ENCODE measurements around the gene SUCLG2. TPM values are rescaled to one million over a fixed set of nuclear protein-coding genes. Genes with fewer than 3 reads are reported as not detected.
"Not testable (repeated sequence)": the region's sequence is repeated elsewhere in the genome, so short reads cannot be mapped to it uniquely, and the experiment has no call there.

Gene SUCLG2
- total RNA-seq, 1 donor from 2014 or later = 53.8 TPM

- H3K36me3 ChIP-seq = peaks cover 5% of the 10 kb centered on the region
- H3K4me3 ChIP-seq = no peak overlapping the region
- H3K4me1 ChIP-seq = no peaks in the 10 kb centered on the region
- no peaks in the 10 kb centered on the region for H3K27me3 ChIP-seq
- TF ChIP-seq, protein P1, sequence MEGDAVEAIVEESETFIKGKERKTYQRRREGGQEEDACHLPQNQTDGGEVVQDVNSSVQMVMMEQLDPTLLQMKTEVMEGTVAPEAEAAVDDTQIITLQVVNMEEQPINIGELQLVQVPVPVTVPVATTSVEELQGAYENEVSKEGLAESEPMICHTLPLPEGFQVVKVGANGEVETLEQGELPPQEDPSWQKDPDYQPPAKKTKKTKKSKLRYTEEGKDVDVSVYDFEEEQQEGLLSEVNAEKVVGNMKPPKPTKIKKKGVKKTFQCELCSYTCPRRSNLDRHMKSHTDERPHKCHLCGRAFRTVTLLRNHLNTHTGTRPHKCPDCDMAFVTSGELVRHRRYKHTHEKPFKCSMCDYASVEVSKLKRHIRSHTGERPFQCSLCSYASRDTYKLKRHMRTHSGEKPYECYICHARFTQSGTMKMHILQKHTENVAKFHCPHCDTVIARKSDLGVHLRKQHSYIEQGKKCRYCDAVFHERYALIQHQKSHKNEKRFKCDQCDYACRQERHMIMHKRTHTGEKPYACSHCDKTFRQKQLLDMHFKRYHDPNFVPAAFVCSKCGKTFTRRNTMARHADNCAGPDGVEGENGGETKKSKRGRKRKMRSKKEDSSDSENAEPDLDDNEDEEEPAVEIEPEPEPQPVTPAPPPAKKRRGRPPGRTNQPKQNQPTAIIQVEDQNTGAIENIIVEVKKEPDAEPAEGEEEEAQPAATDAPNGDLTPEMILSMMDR (IDR thresholded peaks at IDR 0.05) = no peak
- intact Hi-C loops (cut with DNase I) = no loop called here
- ATAC-seq (no peak), DNase-seq (no peak)
- H3K9me3 ChIP-seq = no peaks in the 10 kb centered on the region
- H3K27ac ChIP-seq = no peak overlapping the region
These were observed 96.5 kb downstream of the SUCLG2 start for GRCh38 chr3:67557848-67558355.

- DNase-seq (no peak), ATAC-seq (no peak)
- Histone ChIP-seq H3K27ac (no peak overlapping the region), H3K36me3 (no peaks in the 10 kb centered on the region), H3K4me3 (no peak overlapping the region), H3K4me1 (no peaks in the 10 kb centered on the region), H3K27me3 (no peaks in the 10 kb centered on the region), H3K9me3 (no peaks in the 10 kb centered on the region)
- TF ChIP-seq, protein P1 (IDR thresholded peaks at IDR 0.05) = no peak
- intact Hi-C loops (cut with DNase I) = no loop called here
These were observed 102.9 kb downstream of the SUCLG2 start for GRCh38 chr3:67551361-67552016.

- Histone ChIP-seq H3K27me3 (no peaks in the 10 kb centered on the region), H3K4me3 (no peak overlapping the region), H3K36me3 (no peaks in the 10 kb centered on the region), H3K4me1 (no peaks in the 10 kb centered on the region), H3K9me3 (no peaks in the 10 kb centered on the region), H3K27ac (no peak overlapping the region)
- TF ChIP-seq, protein P1 (IDR thresholded peaks at IDR 0.05) = no peak
- DNase-seq = no peak
- no peak for ATAC-seq
- intact Hi-C loops (cut with DNase I) = no loop called here
These were observed 103.9 kb downstream of the SUCLG2 start for GRCh38 chr3:67550541-67550940.

- H3K27me3 ChIP-seq; DNase-seq; H3K4me1 ChIP-seq; intact Hi-C loops (cut with DNase I); H3K27ac ChIP-seq; H3K4me3 ChIP-seq; H3K36me3 ChIP-seq; ATAC-seq; H3K9me3 ChIP-seq: not testable (repeated sequence)
These were observed 111.7 kb downstream of the SUCLG2 start for GRCh38 chr3:67542502-67543250.

DNA sequence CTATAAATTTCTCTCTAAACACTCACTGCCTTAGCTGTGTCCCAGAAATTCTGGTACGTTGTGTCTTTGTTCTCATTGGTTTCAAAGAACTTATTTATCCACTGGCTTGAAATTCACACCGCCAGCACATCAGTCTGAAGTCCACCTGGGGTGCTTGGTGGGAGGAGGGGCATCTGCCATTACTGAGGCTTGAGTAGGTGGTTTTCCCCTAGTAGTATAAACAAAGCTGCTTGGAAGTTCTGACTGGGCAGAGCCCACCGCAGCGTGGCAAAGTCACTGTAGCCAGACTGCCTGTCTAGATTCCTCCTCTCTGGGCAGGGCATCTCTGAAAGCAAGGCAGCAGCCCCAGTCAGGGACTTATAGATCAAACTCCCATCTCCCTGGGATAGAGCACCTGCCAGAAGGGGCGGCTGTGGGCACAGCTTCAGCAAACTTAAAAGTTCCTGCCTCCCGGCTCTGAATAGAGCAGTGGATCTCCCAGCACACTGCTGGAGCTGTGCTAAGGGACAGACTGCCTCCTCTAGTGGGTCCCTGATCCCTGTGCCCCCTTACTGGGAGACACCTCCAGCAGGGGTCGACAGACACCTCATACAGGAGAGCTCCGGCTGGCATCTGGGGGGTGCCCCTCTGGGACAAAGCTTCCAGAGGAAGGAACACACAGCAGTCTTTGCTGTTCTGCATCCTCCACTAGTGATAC lies 114.1 kb downstream of the SUCLG2 start:
- no peak for DNase-seq
- H3K27me3 ChIP-seq = no peaks in the 10 kb centered on the region
- no peak overlapping the region for H3K4me3 ChIP-seq
- intact Hi-C loops (cut with DNase I) = no loop called here
- no peak for ATAC-seq
- no peaks in the 10 kb centered on the region for H3K9me3 ChIP-seq
- H3K36me3 ChIP-seq = no peaks in the 10 kb centered on the region
- H3K4me1 ChIP-seq = no peaks in the 10 kb centered on the region
- TF ChIP-seq, protein P1 (IDR thresholded peaks at IDR 0.05) = no peak
- H3K27ac ChIP-seq = no peak overlapping the region

- ATAC-seq, H3K27me3 ChIP-seq, DNase-seq: not testable (repeated sequence)
These were observed 117.2 kb downstream of the SUCLG2 start for GRCh38 chr3:67537203-67537602.

More at GRCh38 chr3:67537203-67537602, 117.2 kb downstream of the SUCLG2 start:
- H3K4me1 ChIP-seq; H3K9me3 ChIP-seq; intact Hi-C loops (cut with DNase I); H3K27ac ChIP-seq; H3K4me3 ChIP-seq; H3K36me3 ChIP-seq: not testable (repeated sequence)

All from upper lobe of right lung (tissue), 1 donor.